Measurements from ENCODE around the gene HNRNPA3. TPM values are rescaled to one million over a fixed set of nuclear protein-coding genes. Genes with fewer than 3 reads are reported as not detected.
"Not testable (repeated sequence)": the region's sequence is repeated elsewhere in the genome, so short reads cannot be mapped to it uniquely, and the experiment has no call there.

The HNRNPA3 gene
- total and polyA plus RNA-seq, 2 donors (not counting 3 experiments of a cell fraction or from before 2014, with no cell fraction given) = 57.5 to 316 TPM

DNA sequence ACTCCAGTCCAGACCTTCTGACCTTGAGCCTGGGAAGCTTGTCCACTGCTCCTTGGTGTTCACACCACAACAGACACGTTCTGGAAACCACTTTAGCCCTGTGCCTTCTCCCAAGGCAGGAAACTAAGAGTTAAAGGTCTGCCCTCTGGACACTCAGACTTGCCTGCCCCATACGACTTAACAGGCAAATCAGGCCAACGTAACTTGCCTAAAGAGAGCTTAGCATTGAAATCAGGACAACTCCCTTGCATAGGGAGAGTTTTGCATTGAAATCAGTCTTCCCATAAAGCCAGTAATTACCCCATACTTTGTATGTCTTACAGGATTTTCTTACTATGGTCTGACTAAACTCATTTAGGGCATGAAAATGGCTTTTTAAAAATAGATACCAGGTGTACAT lies 33.4 kb downstream of the HNRNPA3 start:
- peak overlapping the region; percentile 50 for H3K27ac ChIP-seq (ENCODE audit: insufficient read depth, low read depth, low read length)
- ChIA-PET POLR2A (interaction anchor here (0.6 to 1.1 kb wide), 2 partner anchors 17 to 506 kb away, joined by 3 to 5 read pairs; no protein-coding TSS in a partner anchor), CTCF (interaction anchor here (1.0 to 2.6 kb wide), 4 partner anchors 8 to 81 kb away, joined by 3 to 20 read pairs (median 8); partner anchors contain the start of gene NFE2L2)
- peak overlapping the region; percentile 18 for H3K9ac ChIP-seq (replicated peaks; ENCODE audit: extremely low read depth, insufficient read depth, low read length)
- no peaks in the 10 kb centered on the region for H3K27me3 ChIP-seq (ENCODE audit: control insufficient read depth in 2 of 2, insufficient read depth in 2 of 2, low read length in 2 of 2)
- no peak overlapping the region for H2AFZ ChIP-seq (ENCODE audit: low read depth, low read length)
- peaks cover 93% of the 10 kb centered on the region for H3K79me2 ChIP-seq (ENCODE audit: control insufficient read depth, insufficient read depth, low read length)
- intact Hi-C loops (cut with micrococcal nuclease) (no loop called here), dilution Hi-C loops (cut with MboI; ENCODE audit: extremely low pct_ligation_motif_present, low sequenced_read_pairs) (no loop called here)
- no peaks in the 10 kb centered on the region for H3K9me1 ChIP-seq (replicated peaks; ENCODE audit: control insufficient read depth, extremely low read depth, insufficient read depth, low read length)
- H3K4me2 ChIP-seq (ENCODE audit: insufficient read depth, low read length) = no peak overlapping the region
- no peak overlapping the region for H3K4me3 ChIP-seq (replicated peaks in 1 of 3; ENCODE audit: insufficient read depth in 1 of 3, low read depth in 1 of 3, low read length in 3 of 3)
- no peaks in the 10 kb centered on the region for H3K9me3 ChIP-seq (replicated peaks; ENCODE audit: control insufficient read depth, insufficient read depth, low read length)
- no peaks in the 10 kb centered on the region for H3K36me3 ChIP-seq (ENCODE audit: control insufficient read depth in 2 of 2, extremely low read depth in 1 of 2, insufficient read depth in 2 of 2, low read length in 2 of 2)
- FAIRE-seq = no peak
- BruUV-seq (replicated peaks) = no TSS peak
- TF ChIP-seq, protein P1, sequence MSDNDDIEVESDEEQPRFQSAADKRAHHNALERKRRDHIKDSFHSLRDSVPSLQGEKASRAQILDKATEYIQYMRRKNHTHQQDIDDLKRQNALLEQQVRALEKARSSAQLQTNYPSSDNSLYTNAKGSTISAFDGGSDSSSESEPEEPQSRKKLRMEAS (IDR thresholded peaks at IDR 0.05; ENCODE audit: insufficient read depth, insufficient read length) = no peak
- no peaks in the 10 kb centered on the region for H4K20me1 ChIP-seq (replicated peaks; ENCODE audit: control insufficient read depth, extremely low read depth, insufficient read depth, low read length)
- peaks cover 49% of the 10 kb centered on the region for H3K4me1 ChIP-seq (ENCODE audit: control insufficient read depth, extremely low read depth, insufficient read depth, low read length)
- no peak for DNase-seq (ENCODE audit: low read depth, low spot score)

DNA sequence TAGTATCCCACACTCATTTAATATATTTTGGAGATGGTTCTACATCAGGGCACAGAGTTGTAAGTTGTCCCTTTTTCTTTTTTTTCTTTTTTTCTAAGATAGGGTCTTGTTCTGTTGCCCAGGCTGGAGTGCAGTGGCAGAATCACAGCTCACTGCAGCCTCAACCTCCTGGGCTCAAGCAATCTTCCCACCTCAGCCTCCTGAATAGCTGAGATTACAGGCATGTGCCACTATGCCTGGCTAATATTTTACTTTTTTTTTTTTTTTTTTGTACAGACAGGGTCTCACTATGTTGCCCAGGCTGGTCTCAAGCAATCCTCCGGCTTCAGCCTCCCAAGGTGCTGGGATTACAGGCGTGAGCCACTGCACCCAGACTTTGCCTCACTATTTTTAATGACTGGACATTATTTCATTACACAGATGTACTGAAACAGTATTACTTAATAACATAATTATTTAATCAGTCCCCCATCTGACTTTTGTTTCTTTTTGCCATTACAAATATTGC lies 34.0 kb downstream of the HNRNPA3 start:
- H3K4me2 ChIP-seq (ENCODE audit: insufficient read depth, low read length); BruUV-seq (replicated peaks); H3K9me1 ChIP-seq (replicated peaks; ENCODE audit: control insufficient read depth, extremely low read depth, insufficient read depth, low read length); intact Hi-C loops (cut with micrococcal nuclease); H3K27me3 ChIP-seq (ENCODE audit: control insufficient read depth in 2 of 2, insufficient read depth in 2 of 2, low read length in 2 of 2); dilution Hi-C loops (cut with MboI; ENCODE audit: extremely low pct_ligation_motif_present, low sequenced_read_pairs); H3K9me3 ChIP-seq (replicated peaks; ENCODE audit: control insufficient read depth, insufficient read depth, low read length); H3K27ac ChIP-seq (ENCODE audit: insufficient read depth, low read depth, low read length); FAIRE-seq; H3K4me3 ChIP-seq (replicated peaks in 1 of 3; ENCODE audit: insufficient read depth in 1 of 3, low read depth in 1 of 3, low read length in 3 of 3); H3K9ac ChIP-seq (replicated peaks; ENCODE audit: extremely low read depth, insufficient read depth, low read length); DNase-seq (ENCODE audit: low read depth, low spot score); H3K36me3 ChIP-seq (ENCODE audit: control insufficient read depth in 2 of 2, extremely low read depth in 1 of 2, insufficient read depth in 2 of 2, low read length in 2 of 2); H2AFZ ChIP-seq (ENCODE audit: low read depth, low read length); H4K20me1 ChIP-seq (replicated peaks; ENCODE audit: control insufficient read depth, extremely low read depth, insufficient read depth, low read length): not testable (repeated sequence)
- CTCF ChIA-PET = interaction anchor here (1.0 to 2.6 kb wide), 4 partner anchors 8 to 82 kb away, joined by 3 to 20 read pairs (median 8); partner anchors contain the start of gene NFE2L2
- peaks cover 49% of the 10 kb centered on the region for H3K4me1 ChIP-seq (ENCODE audit: control insufficient read depth, extremely low read depth, insufficient read depth, low read length)
- POLR2A ChIA-PET = interaction anchor here (0.6 to 1.1 kb wide), 2 partner anchors 17 to 505 kb away, joined by 3 to 5 read pairs; no protein-coding TSS in a partner anchor
- peaks cover 93% of the 10 kb centered on the region for H3K79me2 ChIP-seq (ENCODE audit: control insufficient read depth, insufficient read depth, low read length)

Measured in endothelial cell of umbilical vein (primary cell).